Hepatocyte (in vitro differentiated cells): ENCODE results near the gene WDR70.

Experiments used
- EZH2 ChIP-seq: fragments of 200-600 bp; sonication (generic); IDR thresholded peaks from 2 replicates; pipeline ENCODE4 v1.6.1; 2016; ENCODE audit warnings: antibody characterized with exemption, mild to moderate bottlenecking, borderline replicate concordance
- EZH2phosphoT487 ChIP-seq: fragments of 200-600 bp; sonication (generic); IDR thresholded peaks from one replicate; pipeline ENCODE4 v1.6.1; 2018; ENCODE audit warnings: antibody characterized with exemption, mild to moderate bottlenecking, low read depth, moderate library complexity; ENCODE audit not compliant: unreplicated experiment, severe bottlenecking
- TF ChIP-seq, protein P1 (sequence below): fragments of 200-600 bp; sonication (generic); IDR thresholded peaks from 2 replicates; pipeline ENCODE4 v1.5.1; 2016; ENCODE audit warnings: antibody characterized with exemption, mild to moderate bottlenecking; ENCODE audit not compliant: poor library complexity

DNA sequence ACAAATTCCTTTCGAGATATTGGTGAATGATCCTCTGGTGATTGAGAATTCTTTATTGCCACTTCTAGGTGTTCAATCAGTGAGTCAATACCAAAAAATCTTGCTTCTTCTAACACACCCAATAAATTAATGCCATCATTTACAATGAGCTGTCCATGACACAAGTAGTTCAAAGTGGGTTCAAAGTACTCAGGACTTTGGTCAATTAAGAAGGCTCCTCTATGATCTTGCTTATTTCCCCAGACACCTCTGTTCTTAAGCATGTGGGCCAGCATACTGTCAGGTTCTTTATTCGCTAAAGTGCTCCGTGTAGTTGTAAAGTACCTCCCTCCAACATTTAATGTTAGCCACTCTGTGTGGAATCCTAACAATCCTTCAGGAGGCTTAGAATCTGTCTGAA is 127.1 kb downstream of the WDR70 start:
- TF ChIP-seq, protein P1, sequence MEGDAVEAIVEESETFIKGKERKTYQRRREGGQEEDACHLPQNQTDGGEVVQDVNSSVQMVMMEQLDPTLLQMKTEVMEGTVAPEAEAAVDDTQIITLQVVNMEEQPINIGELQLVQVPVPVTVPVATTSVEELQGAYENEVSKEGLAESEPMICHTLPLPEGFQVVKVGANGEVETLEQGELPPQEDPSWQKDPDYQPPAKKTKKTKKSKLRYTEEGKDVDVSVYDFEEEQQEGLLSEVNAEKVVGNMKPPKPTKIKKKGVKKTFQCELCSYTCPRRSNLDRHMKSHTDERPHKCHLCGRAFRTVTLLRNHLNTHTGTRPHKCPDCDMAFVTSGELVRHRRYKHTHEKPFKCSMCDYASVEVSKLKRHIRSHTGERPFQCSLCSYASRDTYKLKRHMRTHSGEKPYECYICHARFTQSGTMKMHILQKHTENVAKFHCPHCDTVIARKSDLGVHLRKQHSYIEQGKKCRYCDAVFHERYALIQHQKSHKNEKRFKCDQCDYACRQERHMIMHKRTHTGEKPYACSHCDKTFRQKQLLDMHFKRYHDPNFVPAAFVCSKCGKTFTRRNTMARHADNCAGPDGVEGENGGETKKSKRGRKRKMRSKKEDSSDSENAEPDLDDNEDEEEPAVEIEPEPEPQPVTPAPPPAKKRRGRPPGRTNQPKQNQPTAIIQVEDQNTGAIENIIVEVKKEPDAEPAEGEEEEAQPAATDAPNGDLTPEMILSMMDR: no peak
- TF ChIP-seq EZH2 (no peak), EZH2phosphoT487 (no peak)
